Right lobe of liver (tissue), 4 donors: ENCODE measurements around the gene FAM163B.

ENCODE experiments used
- POLR2A ChIP-seq: fragments of 450-650 bp; IDR thresholded peaks from one replicate; pipeline ENCODE4 v1.6.1; 2017; ENCODE audit warnings: antibody characterized with exemption, mild to moderate bottlenecking
- TF ChIP-seq, protein P1 (sequence below), 4 donors: fragments of 200-600 bp in 3 of 4; fragments of 450-650 bp in 1 of 4; IDR thresholded peaks; one replicate each; pipeline versions ENCODE4 v1.5.1 to v1.8.0; 2016 to 2022; ENCODE audit warnings: antibody characterized with exemption in 4 of 4, mild to moderate bottlenecking in 2 of 4
- donor health status: DM: no; HTN: no; CAD: no.
- donor health status: DM: no; HTN: no; CAD: no.
- donor health status: DM: no; HTN: yes; CAD: no.

DNA sequence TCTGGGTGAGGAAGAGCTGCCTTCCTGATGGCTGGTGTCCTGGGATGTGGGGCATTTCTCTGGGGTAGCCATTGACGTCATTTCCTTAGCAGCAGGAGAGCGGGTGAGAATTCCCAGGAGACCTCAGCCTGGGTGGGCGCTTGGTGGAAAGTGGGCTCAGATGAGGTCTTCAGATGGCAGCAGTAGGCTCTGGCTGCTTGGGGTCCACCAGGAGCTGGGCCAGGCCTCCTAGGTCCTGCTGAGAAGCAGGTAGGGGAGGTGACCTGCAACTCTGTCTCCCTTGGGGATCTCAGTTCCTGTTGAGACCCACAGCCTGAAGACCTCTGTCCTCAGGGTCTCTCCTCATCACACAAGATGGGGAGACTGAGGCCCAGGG, 31.5 kb downstream of the FAM163B start:
- TF ChIP-seq, protein P1, sequence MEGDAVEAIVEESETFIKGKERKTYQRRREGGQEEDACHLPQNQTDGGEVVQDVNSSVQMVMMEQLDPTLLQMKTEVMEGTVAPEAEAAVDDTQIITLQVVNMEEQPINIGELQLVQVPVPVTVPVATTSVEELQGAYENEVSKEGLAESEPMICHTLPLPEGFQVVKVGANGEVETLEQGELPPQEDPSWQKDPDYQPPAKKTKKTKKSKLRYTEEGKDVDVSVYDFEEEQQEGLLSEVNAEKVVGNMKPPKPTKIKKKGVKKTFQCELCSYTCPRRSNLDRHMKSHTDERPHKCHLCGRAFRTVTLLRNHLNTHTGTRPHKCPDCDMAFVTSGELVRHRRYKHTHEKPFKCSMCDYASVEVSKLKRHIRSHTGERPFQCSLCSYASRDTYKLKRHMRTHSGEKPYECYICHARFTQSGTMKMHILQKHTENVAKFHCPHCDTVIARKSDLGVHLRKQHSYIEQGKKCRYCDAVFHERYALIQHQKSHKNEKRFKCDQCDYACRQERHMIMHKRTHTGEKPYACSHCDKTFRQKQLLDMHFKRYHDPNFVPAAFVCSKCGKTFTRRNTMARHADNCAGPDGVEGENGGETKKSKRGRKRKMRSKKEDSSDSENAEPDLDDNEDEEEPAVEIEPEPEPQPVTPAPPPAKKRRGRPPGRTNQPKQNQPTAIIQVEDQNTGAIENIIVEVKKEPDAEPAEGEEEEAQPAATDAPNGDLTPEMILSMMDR (IDR thresholded peaks at IDR 0.05): no peak
- TF ChIP-seq POLR2A: no peak
